Measurements from ENCODE around the gene GUCY1A2. TPM values are rescaled to one million over a fixed set of nuclear protein-coding genes. Genes with fewer than 3 reads are reported as not detected.

GUCY1A2 gene
- total RNA-seq, 4 donors from 2014 or later, result 2.4 to 17.0 (median 9.9) TPM

GRCh38 chr11:106961048-106961447 is 57.2 kb downstream of the GUCY1A2 start:
- no peak for TF ChIP-seq CTCF (IDR thresholded peaks at IDR 0.05; ENCODE audit: low read depth)

DNA sequence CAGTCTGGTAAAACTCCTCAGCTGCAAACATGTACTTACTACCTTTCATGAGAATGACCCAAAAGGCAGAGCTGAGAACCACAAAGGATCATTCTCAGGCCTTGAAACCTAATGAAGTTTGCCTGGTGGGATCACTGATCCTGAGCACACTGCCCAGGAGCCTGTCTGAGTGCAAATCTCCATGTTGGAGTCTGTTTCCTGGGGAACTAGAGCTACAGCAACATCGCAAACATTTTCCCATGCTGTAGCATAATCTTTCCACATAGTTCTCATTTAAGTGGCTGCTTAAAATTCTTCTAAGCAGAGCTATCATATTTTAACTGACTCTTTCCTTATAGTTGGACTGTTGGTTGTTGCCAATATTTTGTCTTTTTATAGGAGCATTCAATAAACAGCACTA is 58.5 kb downstream of the GUCY1A2 start:
- TF ChIP-seq CTCF (IDR thresholded peaks at IDR 0.05; ENCODE audit: low read depth), result no peak

- TF ChIP-seq CTCF (IDR thresholded peaks at IDR 0.05; ENCODE audit: low read depth), result no peak
These were observed 58.9 kb downstream of the GUCY1A2 start for GRCh38 chr11:106959386-106959785.

GRCh38 chr11:106958517-106959248 is 59.6 kb downstream of the GUCY1A2 start:
- TF ChIP-seq CTCF (IDR thresholded peaks at IDR 0.05; ENCODE audit: low read depth), result no peak

DNA sequence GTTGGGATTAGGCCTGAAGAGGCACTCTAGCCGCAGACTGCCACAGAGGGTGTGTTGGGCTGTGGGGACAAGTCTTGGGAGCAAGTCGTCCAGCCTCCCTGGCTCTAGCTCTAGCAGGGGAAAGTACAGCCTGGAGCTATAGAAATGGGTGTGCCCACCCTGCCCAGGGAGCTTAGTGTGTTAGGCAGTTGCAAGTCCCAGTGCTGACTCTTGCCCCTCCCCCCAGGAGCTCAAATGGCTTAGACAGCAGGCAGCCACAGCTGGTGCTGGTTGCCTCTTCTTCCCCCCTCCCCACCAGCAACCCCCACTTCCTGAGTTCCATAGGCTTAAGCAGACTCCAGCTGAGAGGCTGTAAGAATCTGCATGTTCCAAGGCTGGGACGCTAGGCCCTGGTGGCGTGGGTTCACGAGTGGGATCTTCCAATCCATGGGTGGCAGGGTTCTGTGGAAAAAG is 61.2 kb downstream of the GUCY1A2 start:
- TF ChIP-seq CTCF (IDR thresholded peaks at IDR 0.05; ENCODE audit: low read depth), result no peak

GRCh38 chr11:106950067-106950491 is 68.2 kb downstream of the GUCY1A2 start:
- TF ChIP-seq CTCF (IDR thresholded peaks at IDR 0.05; ENCODE audit: low read depth), result no peak

GRCh38 chr11:106943089-106943488 is 75.2 kb downstream of the GUCY1A2 start:
- no peak for TF ChIP-seq CTCF (IDR thresholded peaks at IDR 0.05; ENCODE audit: low read depth)
